Limb (tissue), 2 donors: Measurements from ENCODE around the gene SEMA4C.
A peak's percentile ranks its signal among the peaks of the same experiment; 100 is the strongest.

ENCODE experiments used
- DNase-seq, 2 donors: peaks; one replicate each; pipeline ENCODE4 v3.0.0-alpha.2; 2016; ENCODE audit errors: extremely low spot score in 2 of 2

Gene SEMA4C

DNA sequence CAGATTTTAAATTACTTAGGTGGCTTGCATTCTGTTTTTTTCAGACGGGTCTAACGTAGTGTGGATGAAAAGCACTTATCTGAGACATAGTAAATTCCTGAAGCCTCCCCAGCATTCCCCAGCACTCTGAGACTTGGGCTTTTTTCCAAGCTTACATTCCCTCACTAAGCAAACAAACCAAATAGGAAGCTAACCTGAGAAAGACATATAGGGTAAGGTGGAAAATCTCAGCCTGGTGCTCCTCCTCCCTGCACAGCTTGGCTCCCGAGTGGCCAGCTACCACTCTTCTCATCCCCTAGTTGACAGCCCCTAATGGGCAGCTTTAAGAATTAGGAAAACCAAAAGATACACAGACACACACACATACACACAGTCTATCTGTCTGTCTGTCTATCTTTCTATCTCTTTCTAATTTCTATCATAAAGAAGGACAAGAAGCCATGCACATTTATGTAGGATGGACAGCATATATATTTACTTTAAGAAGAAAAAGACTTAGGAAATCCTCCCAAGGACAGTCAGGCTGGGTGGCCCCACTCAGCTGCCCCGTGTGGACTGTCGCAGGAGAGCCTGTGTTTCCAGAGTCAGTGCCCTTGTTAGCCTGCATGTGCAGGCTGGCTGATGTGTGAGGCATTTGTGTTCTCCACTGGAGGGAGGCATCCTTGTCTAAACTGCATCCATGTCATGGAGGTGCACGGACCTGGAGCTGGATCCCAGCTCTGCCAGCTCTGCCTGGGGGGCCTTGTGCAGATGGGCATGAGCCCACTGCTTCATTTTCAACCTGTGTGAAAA is 45.6 kb downstream of the SEMA4C start:
- DNase-seq: no peak

DNA sequence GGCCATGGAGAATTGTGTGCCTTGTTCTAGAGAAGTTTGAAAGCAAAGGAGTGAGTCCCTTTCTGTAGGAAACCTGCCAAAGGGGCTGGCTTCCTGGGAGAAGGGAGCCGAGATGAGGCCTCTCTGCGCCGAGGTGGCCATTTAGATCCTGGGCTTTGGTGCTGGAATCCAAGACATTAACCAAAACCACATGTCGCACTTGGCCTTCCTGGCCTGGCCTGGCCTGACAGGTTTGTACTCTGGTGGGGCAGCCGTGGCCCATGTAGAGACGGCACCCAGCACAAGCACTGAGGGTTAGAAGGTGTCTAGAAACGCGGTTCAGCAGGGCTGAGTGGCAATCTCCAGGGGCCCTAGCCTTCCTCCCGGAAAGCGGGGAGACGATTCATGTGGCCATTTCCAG is 46.7 kb downstream of the SEMA4C start:
- no peak for DNase-seq

DNA sequence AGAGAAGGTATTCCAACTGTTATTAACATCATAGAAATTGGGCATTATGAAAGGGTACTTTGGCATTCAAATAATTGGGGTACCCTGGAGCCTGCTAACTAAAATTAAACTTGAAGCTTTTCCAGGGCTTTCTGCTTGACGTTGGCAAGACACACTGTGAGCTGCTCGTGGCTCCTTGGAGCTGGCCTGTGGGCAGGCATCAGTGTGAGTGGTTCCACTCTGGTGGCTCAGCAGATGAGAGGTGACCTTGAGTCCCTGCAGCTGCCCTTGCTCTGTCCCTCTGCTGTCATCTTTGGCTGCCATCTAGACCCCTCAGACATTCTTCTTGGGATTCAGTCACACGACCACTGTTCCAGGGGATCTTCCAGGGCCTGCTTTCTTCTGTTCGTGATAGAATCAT is 47.1 kb downstream of the SEMA4C start:
- no peak for DNase-seq

DNA sequence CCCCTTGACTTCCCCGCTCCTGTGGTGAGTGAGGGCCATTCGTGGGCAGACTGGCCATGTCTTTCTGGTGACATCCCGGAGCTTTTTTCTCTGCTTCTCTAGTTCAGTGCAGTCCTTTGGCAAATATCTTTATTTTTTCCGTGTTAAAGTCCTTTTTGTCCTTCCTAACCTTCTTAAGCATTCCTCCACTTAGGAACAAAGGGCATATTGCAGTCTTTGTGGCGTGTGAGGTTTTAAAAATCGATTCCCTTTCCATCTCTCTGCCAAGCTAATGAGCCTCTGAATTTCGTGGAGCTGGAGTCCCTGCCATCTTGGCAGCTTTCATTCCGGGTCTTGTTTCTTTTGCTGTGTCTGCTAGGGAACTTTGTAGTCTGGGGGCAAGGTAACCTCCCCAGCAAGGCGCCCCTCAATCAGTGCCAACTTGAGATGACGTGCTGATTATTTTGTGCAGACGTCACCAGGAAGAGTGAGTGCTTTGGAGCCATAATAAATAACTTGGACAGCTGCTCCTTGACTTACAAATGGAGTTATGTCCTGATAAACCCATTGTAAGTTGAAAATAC is 48.7 kb downstream of the SEMA4C start:
- DNase-seq: no peak

DNA sequence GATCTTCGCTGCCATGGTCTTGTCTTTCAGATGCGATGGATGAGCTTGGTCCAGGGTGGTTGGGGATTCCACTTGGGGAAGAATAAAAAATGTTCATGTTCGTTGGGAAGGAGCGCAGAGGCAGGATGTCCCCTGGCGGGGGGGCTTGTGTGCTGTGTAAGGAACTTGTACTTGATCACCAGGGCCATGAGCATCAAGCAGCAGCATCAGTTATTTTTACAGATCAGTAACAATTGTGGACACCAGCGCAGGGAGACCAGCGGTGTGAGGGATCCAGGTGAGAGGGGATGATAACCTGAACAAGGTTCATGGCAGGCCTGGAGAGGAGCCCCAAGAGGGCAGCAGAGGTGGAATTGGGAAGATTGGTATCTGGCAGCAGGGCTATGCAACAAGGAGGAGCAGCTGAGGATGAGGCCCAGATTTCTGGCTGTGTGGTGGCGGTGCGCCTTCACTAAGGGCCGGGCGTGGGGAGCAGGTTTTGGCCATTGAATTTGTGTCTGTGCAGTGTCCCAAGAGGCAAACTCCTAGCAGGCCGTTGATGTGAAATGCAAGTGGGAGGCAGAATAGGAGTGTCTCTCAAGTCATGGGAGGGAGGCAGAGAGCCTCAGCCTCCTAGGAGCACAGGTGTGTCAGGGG is 49.9 kb downstream of the SEMA4C start:
- no peak for DNase-seq

DNA sequence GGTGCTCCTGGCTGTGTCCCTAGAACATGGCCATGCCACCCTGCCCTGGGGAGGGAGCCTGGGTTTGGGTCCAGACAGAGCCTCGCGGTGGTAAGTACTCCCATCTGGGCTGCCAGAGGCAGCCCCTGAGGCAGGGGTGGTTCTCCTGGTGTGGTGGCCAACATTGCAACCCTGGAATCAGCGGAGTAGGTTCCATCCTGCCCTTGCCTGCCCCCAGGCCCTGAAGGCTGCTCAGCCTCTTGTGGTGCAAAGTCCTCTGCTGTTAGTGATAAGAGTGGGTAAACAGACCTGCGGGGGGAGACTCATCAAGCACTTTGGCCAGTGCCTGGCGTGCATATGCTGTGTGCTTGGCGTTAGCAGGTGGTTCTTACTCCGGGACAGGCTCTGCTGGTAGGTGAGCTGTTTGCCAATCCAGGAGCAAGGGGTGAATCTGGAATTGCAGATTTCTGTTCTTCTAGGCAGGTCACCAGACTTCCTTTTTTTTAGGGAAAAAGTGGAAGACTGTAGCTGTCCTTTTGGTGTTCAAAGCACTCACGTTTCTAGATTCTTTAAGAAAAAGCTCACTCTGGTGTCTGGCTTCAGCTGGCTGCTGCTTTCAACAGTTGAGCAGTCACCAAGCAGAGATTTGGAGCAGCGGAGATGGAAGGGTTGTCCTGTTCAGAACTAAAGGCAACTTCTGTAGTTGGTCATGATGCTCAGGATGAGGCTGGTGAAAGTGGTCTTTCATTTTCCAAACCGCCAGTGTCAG is 50.6 kb downstream of the SEMA4C start:
- DNase-seq: no peak

DNA sequence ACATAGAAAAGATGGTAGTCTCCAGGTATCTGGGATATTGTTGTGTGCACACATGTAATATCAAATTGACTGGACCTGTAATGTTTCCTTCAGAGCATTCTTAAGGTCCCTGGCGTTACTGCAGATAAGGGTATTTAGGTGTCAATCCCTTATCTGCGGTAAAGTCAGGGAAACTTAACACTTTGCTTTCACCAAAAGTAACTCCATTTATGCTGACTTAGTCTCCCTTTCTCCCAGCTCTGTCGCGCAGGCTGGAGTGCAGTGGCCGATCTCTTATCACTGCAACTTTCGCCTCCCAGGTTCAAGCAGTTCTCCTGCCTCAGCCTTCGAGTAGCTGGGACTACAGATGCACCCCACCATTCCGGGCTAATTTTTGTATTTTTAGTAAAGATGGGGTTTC is 52.0 kb downstream of the SEMA4C start:
- DNase-seq: no peak

DNA sequence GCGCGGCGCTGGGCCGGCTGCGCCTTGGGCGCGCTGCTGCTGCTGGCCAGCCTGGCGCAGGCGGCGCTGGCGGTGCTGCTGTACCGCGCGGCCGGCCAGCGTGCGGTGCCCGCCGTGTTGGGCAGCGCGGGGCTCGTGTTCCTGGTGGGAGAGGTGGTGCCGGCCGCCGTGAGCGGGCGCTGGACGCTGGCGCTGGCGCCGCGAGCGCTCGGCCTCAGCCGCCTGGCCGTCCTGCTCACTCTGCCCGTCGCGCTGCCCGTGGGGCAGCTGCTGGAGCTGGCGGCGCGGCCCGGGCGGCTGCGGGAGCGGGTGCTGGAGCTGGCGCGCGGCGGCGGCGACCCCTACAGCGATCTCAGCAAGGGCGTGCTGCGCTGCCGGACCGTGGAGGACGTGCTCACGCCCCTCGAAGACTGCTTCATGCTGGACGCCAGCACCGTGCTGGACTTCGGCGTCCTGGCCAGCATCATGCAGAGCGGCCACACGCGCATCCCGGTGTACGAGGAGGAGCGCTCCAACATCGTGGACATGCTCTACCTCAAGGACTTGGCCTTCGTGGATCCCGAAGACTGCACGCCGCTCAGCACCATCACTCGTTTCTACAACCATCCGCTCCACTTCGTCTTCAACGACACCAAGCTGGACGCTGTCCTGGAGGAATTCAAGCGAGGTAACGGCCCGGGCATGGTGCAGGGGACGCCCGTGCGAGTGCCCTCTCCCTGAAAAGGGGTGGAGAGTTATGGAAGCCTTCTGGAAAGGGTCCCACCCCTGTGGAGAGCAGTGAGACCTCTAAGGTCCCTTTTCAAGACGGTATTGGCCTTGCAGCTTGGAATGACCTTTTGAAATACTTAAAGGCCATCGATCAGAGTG is 52.8 kb downstream of the SEMA4C start:
- DNase-seq: no peak

DNA sequence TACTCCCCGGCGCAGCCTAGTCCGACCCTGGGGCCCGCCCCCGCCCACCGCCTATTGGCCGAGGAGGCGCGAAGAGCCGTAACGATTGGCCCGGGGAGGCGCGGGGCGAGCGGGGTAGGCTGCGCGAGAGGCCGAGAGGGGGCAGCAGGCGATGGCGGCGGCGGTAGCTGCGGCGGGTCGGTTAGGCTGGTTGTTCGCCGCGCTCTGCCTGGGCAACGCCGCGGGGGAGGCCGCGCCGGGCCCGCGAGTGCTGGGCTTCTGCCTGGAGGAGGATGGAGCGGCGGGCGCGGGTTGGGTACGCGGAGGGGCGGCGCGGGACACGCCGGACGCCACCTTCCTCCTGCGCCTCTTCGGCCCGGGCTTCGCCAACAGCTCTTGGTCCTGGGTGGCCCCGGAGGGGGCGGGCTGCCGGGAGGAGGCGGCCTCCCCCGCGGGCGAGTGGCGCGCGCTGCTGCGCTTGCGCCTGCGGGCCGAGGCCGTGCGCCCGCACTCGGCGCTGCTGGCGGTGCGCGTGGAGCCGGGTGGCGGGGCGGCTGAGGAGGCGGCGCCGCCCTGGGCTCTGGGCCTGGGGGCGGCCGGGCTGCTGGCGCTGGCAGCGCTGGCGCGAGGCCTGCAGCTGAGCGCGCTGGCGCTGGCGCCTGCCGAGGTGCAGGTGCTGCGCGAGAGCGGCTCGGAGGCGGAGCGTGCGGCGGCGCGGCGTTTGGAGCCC is 53.6 kb downstream of the SEMA4C start, which contains the start of gene CNNM3:
Gene CNNM3 (plus strand): TSS at position 142 of the 709 bp plus-strand sequence. CDS start 10 bp downstream, at position 152.
- peak; percentile 94 to 98 for DNase-seq

DNA sequence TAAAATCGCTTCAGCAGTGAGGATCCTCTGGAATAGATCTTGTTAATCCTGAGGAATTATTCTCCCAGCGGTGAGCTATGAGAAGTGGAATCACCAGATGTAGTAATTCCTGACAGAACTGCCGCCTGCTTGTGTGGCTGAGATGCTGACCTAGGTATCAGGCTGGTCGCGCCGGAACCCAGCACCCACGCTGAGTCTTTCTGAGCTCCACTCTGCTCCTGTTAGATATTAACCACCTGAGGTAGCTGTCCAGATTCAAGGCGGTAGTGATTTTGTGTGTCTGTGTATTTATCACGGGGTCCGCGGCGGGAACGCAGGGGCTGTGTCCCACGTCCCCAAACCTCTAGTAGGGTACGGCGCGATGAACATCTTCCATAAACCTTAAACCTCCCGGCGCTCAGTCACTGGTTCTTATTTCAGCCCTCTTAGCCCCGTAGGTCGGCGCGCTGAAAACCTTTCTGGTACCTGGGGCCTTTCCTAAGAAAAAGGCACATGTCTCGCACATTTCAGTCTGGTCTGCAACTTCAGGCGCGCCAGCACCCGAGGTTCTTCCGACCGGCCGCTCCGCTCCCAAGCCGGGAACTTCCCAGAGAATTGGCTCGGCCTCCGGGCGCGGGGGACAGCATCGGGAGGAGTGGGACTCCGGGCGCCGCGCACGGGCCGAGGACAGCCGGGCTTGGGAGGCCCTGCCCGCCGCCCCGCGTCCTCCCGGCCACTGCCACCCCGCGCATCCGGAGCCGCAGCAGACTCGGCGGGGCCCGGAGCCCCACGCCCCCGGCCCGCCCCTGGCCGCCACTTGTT is 54.4 kb downstream of the SEMA4C start:
- peak in 1 of 2 donors; percentile 24 for DNase-seq

DNA sequence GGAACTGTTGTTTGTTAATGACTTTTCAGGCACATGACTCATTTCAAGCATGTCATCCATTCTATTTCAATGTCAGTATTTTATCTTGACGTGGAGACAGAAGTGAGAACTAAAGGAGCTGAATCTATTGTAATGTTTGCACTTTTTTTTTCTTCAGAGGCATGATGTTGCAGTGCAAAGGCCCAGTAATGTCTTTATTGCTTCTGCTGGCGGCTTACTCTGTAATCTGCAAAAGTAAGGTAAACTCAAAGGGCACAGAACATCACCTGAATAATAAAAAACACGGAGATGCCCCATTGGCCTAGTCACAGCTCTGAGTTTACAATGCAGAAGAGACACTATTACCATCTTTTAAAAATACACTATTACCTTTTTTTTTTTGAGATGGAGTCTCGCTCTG is 56.2 kb downstream of the SEMA4C start:
- no peak for DNase-seq

DNA sequence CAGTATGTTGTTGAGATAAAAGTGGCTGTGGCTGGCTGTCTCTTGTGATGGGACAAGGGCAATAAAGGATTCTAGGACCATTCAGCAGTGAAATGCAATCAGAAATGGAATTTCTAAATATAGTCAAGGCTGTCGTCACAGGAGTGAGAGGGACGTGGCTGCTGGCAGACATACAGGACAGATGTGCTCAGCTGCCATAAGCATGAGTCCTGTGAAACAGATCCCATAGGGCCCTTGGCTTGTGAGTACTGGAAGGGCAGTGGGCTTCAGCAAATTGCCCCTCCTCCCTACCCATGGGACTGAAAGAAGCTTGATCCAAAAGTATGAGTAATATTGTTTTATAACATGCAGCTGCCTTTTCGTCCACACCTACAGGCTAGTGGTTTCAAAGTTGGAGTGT is 58.0 kb downstream of the SEMA4C start:
- DNase-seq: peak; percentile 54 to 76

DNA sequence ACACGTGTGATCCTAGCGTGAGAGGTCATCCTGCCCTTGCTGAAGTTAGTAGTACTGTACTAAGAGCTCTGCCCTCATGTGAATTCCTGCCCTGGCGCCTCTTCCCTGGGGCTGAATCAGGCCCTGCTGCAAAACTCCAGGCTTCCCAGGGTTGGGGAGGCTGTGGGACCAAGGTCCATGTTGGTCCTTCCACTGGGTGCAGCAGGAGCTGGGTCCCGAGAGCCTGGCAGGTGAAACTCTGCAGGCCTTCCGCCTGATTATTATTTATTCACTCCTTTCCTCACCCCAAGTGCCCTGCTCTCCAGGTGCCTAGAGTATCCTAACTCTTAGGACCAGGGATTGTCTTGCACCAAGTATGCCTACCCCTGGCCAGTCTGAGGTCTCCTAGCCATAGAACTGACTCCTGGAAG is 59.1 kb downstream of the SEMA4C start:
- no peak for DNase-seq

DNA sequence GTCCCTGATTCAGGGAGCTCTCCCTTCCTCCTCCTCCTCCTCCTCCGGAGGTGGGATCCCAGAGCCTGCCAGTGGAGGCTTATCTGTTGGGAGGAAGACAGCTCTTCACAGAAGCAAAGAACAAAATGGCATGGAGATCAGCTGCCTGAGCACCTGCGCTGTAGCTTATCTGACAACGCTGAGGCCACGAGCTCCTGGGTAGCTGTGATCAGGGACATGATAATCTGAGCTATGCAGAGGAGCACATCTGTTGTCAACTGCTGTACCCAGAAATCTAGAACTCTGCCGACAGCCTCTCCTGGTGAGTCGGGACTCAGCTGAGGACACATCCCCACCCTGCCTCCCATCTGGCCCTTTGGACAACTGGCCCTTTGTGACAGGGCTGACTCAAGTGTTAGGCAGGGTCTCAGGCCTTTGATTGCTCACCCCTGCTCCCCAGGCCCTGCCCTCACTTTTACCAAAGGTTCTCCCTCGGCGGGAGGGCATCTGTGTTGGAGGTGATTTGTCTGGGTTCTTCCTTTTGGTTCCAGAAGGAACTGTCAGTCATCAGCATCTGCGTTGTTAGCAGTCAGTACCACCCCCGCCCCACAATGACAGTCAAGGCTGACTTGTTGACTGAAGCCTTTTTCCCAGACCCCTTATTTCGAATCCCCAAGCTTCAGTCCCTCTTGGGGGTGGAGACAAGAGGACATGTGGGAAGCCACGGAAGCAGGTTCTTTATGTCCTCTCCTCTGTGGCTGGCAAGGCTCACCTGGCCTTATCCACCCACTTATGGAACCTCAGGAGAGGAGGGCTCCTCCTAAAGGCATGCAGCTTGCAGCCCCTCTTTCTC is 59.7 kb downstream of the SEMA4C start:
- no peak for DNase-seq
